Uterus (tissue), 2 donors: ENCODE measurements around the gene KCNQ1.

Source experiments
- POLR2A ChIP-seq, 2 donors: fragments of 450-650 bp; IDR thresholded peaks; one replicate each; pipeline ENCODE4 v1.6.1; 2016; ENCODE audit warnings: antibody characterized with exemption in 2 of 2, mild to moderate bottlenecking in 1 of 2, moderate library complexity in 1 of 2
- TF ChIP-seq, protein P1 (sequence below), 4 experiments: fragments of 200-600 bp in 2 of 4; fragments of 450-650 bp in 2 of 4; sonication (generic) in 2 of 4; IDR thresholded peaks; one replicate each; pipeline ENCODE4 v1.5.1; 2016 to 2019; ENCODE audit warnings: antibody characterized with exemption in 4 of 4, mild to moderate bottlenecking in 2 of 4, moderate library complexity in 1 of 4

DNA sequence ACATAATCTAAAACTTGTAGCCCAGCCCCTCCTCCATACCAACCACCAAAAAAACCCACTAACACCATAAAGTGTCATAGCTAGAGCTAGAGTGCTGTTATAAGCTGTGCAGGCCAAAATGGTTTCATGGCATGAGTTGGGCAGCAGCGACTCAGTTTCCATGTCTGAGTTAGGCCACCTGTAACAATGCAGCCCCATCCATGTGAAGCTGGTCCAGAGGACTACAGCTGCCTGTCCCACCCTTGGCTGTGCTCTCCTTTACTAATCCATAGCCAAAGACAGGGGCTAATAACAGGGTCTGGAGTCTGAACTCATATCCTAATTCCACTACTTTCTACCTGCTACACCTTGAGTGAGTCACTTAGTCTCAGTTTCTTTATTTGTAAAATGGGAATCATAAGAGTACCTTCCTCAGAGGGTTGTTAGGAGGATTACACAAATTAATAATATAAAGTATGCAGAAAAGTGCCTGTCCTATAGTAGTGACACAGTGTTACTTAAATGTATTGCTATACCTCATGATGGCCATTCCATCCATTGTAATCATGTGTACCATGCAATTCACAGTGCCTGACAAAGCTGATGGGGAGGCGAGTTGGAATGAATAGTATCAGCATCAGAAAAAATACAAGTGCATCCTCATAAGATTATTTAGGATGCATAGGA is 234.3 kb downstream of the KCNQ1 start:
- TF ChIP-seq, protein P1, sequence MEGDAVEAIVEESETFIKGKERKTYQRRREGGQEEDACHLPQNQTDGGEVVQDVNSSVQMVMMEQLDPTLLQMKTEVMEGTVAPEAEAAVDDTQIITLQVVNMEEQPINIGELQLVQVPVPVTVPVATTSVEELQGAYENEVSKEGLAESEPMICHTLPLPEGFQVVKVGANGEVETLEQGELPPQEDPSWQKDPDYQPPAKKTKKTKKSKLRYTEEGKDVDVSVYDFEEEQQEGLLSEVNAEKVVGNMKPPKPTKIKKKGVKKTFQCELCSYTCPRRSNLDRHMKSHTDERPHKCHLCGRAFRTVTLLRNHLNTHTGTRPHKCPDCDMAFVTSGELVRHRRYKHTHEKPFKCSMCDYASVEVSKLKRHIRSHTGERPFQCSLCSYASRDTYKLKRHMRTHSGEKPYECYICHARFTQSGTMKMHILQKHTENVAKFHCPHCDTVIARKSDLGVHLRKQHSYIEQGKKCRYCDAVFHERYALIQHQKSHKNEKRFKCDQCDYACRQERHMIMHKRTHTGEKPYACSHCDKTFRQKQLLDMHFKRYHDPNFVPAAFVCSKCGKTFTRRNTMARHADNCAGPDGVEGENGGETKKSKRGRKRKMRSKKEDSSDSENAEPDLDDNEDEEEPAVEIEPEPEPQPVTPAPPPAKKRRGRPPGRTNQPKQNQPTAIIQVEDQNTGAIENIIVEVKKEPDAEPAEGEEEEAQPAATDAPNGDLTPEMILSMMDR (IDR thresholded peaks at IDR 0.05): no peak
- TF ChIP-seq POLR2A (IDR thresholded peaks at IDR 0.05): no peak
